Endothelial cell of umbilical vein (primary cell): ENCODE data around the gene MTRF1L. TPM values are rescaled to one million over a fixed set of nuclear protein-coding genes. Genes with fewer than 3 reads are reported as not detected.

Experiments
- BruUV-seq: library from RNA; stranded (reverse); fragments of 400-500 nt; replicated peaks from 2 replicates; lab custom pipeline; 2021; lab: Mats Ljungman, UMichigan
- CTCF ChIA-PET: fragments of 300-600, 350-600 bp; sonication (Branson Sonifier 250); formaldehyde crosslinking; loops from one replicate; lab custom pipeline; 2021; ENCODE audit warnings: antibody characterized with exemption, inconsistent platforms; lab: Charles Lee
- POLR2A ChIA-PET: fragments of 300-600, 350-600 bp; sonication (Branson Sonifier 250); formaldehyde crosslinking; loops from one replicate; lab custom pipeline; 2021; ENCODE audit warnings: antibody characterized with exemption, inconsistent platforms; lab: Charles Lee
- DNase-seq: peaks from one replicate; pipeline ENCODE4 v3.0.0-alpha.2; 2011; ENCODE audit warnings: low read depth, low spot score
- FAIRE-seq: peaks from 2 replicates; lab custom pipeline; 2011; peaks lifted over from hg19 to GRCh38; lab: Jason Lieb, UNC
- H2AFZ ChIP-seq: 2 replicates; pipeline ENCODE4 v1.6.0; 2012; ENCODE audit warnings: low read depth, low read length, control low read depth, inconsistent platforms
- H3K27ac ChIP-seq: 2 replicates; pipeline ENCODE4 v1.5.1; 2011; ENCODE audit warnings: low read depth, mild to moderate bottlenecking, control low read depth, low read length, moderate library complexity; ENCODE audit not compliant: insufficient read depth
- H3K27me3 ChIP-seq, 2 experiments: 2 replicates each; pipeline versions ENCODE4 v1.6.0 to v1.6.1; 2011; ENCODE audit warnings: low read length in 2 of 2, mixed read lengths in 1 of 2; ENCODE audit not compliant: control insufficient read depth in 2 of 2, insufficient read depth in 2 of 2
- H3K36me3 ChIP-seq, 2 experiments: 2 replicates in 1 of 2; 3 replicates in 1 of 2; pipeline ENCODE4 v1.5.1; 2011; ENCODE audit warnings: low read length in 2 of 2, mild to moderate bottlenecking in 1 of 2, moderate library complexity in 1 of 2; ENCODE audit not compliant: control insufficient read depth in 2 of 2, insufficient read depth in 2 of 2; ENCODE audit errors: extremely low read depth in 1 of 2
- H3K4me1 ChIP-seq: 3 replicates; pipeline ENCODE4 v1.5.1; 2011; ENCODE audit warnings: mild to moderate bottlenecking, low read length; ENCODE audit not compliant: control insufficient read depth, insufficient read depth; ENCODE audit errors: extremely low read depth
- H3K4me2 ChIP-seq: 2 replicates; pipeline ENCODE4 v1.6.1; 2011; ENCODE audit warnings: low read length, control low read depth, mixed read lengths; ENCODE audit not compliant: insufficient read depth
- H3K4me3 ChIP-seq, 3 experiments: fragments of 200-600 bp in 1 of 3; sonication (generic), shearing (Covaris generic) in 1 of 3; replicated peaks in 1 of 3; 2 replicates each; pipeline ENCODE4 v1.5.1; 2011 to 2016; ENCODE audit warnings: control low read depth in 3 of 3, low read length in 3 of 3, mild to moderate bottlenecking in 2 of 3, inconsistent platforms in 1 of 3, low read depth in 1 of 3, moderate library complexity in 1 of 3; ENCODE audit not compliant: insufficient read depth in 1 of 3
- H3K79me2 ChIP-seq: 2 replicates; pipeline ENCODE4 v1.6.0; 2012; ENCODE audit warnings: low read length, inconsistent platforms; ENCODE audit not compliant: control insufficient read depth, insufficient read depth
- H3K9ac ChIP-seq: replicated peaks from 2 replicates; pipeline ENCODE3; 2011; ENCODE audit warnings: low read length, control low read depth; ENCODE audit not compliant: insufficient read depth; ENCODE audit errors: extremely low read depth
- H3K9me1 ChIP-seq: replicated peaks from 3 replicates; pipeline ENCODE4 v1.6.0; 2011; ENCODE audit warnings: mild to moderate bottlenecking, low read length; ENCODE audit not compliant: control insufficient read depth, insufficient read depth; ENCODE audit errors: extremely low read depth
- H3K9me3 ChIP-seq: replicated peaks from 2 replicates; pipeline ENCODE4 v1.5.1; 2012; ENCODE audit warnings: low read length, inconsistent platforms; ENCODE audit not compliant: control insufficient read depth, insufficient read depth
- H4K20me1 ChIP-seq: replicated peaks from 2 replicates; pipeline ENCODE3; 2011; ENCODE audit warnings: mild to moderate bottlenecking, low read length; ENCODE audit not compliant: control insufficient read depth, insufficient read depth; ENCODE audit errors: extremely low read depth
- EZH2 ChIP-seq: IDR thresholded peaks from 2 replicates; pipeline ENCODE4 v1.6.1; 2012; ENCODE audit warnings: borderline replicate concordance, low read depth, mild to moderate bottlenecking, moderate library complexity, low read length, inconsistent platforms; ENCODE audit not compliant: severe bottlenecking
- FOS ChIP-seq: IDR thresholded peaks from 2 replicates; pipeline ENCODE4 v1.6.1; 2011; ENCODE audit warnings: mild to moderate bottlenecking, low read length, moderate library complexity, borderline replicate concordance; ENCODE audit not compliant: insufficient read depth
- GATA2 ChIP-seq: IDR thresholded peaks from 2 replicates; pipeline ENCODE4 v1.7.0; 2011; ENCODE audit warnings: low read depth, mild to moderate bottlenecking, moderate library complexity, mixed read lengths, low read length; ENCODE audit not compliant: insufficient read length, insufficient read depth
- JUN ChIP-seq: IDR thresholded peaks from 2 replicates; pipeline ENCODE4 v1.6.1; 2011; ENCODE audit warnings: borderline replicate concordance, low read depth; ENCODE audit not compliant: insufficient read length, insufficient read depth
- MAX ChIP-seq: IDR thresholded peaks from 2 replicates; pipeline ENCODE4 v1.6.1; 2011; ENCODE audit not compliant: insufficient read depth, insufficient read length
- MYC ChIP-seq: IDR thresholded peaks from one replicate; pipeline ENCODE4 v1.6.1; 2011; ENCODE audit warnings: mild to moderate bottlenecking, low read depth, low read length
- POLR2A ChIP-seq: IDR thresholded peaks from 2 replicates; pipeline ENCODE4 v1.6.1; 2012; ENCODE audit warnings: low read depth, mild to moderate bottlenecking, control low read depth, low read length
- POLR2AphosphoS5 ChIP-seq: IDR thresholded peaks from 2 replicates; pipeline ENCODE4 v1.6.1; 2012; ENCODE audit warnings: low read depth, mild to moderate bottlenecking, control low read depth, low read length, moderate library complexity; ENCODE audit not compliant: insufficient read depth
- dilution Hi-C: fragments of 300-500 bp; cut with MboI; formaldehyde crosslinking; loops from one replicate; pipeline ENCODE4 v1.15.0; 2019; ENCODE audit warnings: low sequenced_read_pairs; ENCODE audit not compliant: extremely low pct_ligation_motif_present
- intact Hi-C: fragments of 100-400 bp; cut with micrococcal nuclease; formaldehyde crosslinking; loops from one replicate; pipeline ENCODE4 v1.10.0; 2022
- polyA plus RNA-seq, 4 experiments: library from polyadenylated mRNA; depleted of rRNA in 3 of 4; stranded (reverse) in 3 of 4; unstranded in 1 of 4; fragments of >200 nt; gene quantifications; 2 replicates each; pipeline versions ENCODE4 v1.2.1 to v1.2.3, GENCODE V29; 2011 to 2012; ENCODE audit warnings: missing spikeins in 1 of 4
- total RNA-seq: library from RNA; stranded (reverse); gene quantifications from 2 replicates; pipeline ENCODE4 v1.2.3, GENCODE V29; 2021
- TF ChIP-seq, protein P1 (sequence below), 2 donors: IDR thresholded peaks; 1 replicate in 1 of 2; 2 replicates in 1 of 2; pipeline ENCODE4 v1.5.1; 2011; ENCODE audit warnings: low read length in 2 of 2, mild to moderate bottlenecking in 2 of 2, moderate library complexity in 2 of 2, control low read depth in 1 of 2, inconsistent platforms in 1 of 2, low read depth in 1 of 2; ENCODE audit not compliant: insufficient read depth in 1 of 2; ENCODE audit errors: extremely low read depth in 1 of 2

Gene MTRF1L
- total and polyA plus RNA-seq, 2 donors (not counting 3 experiments of a cell fraction or from before 2014, with no cell fraction given): 6.2 to 27.5 TPM

DNA sequence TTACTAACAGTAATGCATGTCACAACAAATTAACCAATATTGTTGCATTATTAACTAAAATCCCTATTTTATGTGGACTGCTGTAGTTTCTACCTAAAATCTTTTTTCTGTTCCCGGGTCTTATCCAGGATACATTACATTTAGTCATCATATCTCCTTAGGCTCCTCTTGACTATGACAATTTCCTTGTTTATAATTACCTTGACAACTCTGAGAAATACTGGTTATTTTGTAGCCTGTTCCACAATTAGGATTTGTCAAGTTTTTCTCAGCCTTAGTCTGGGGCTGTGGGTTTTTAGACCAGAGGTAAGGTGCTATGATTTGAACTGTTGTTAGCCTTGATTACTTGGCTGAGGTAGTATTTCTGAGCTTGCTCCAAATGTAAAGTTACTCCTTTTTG lies 23.4 kb downstream of the MTRF1L start:
- H3K9me3 ChIP-seq: no peaks in the 10 kb centered on the region
- H3K27ac ChIP-seq: peak overlapping the region; percentile 35
- no peaks in the 10 kb centered on the region for H3K27me3 ChIP-seq
- H3K9ac ChIP-seq: no peak overlapping the region
- POLR2A ChIA-PET: no interaction called here
- dilution Hi-C loops (no loop called here), intact Hi-C loops (no loop called here)
- no TSS peak for BruUV-seq
- TF ChIP-seq, protein P1, sequence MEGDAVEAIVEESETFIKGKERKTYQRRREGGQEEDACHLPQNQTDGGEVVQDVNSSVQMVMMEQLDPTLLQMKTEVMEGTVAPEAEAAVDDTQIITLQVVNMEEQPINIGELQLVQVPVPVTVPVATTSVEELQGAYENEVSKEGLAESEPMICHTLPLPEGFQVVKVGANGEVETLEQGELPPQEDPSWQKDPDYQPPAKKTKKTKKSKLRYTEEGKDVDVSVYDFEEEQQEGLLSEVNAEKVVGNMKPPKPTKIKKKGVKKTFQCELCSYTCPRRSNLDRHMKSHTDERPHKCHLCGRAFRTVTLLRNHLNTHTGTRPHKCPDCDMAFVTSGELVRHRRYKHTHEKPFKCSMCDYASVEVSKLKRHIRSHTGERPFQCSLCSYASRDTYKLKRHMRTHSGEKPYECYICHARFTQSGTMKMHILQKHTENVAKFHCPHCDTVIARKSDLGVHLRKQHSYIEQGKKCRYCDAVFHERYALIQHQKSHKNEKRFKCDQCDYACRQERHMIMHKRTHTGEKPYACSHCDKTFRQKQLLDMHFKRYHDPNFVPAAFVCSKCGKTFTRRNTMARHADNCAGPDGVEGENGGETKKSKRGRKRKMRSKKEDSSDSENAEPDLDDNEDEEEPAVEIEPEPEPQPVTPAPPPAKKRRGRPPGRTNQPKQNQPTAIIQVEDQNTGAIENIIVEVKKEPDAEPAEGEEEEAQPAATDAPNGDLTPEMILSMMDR (IDR thresholded peaks at IDR 0.05; ENCODE audit: extremely low read depth in 1 of 2, insufficient read depth in 1 of 2, low read depth in 1 of 2, low read length in 2 of 2): no peak
- H3K4me2 ChIP-seq: peak overlapping the region; percentile 98
- no peak for DNase-seq
- H4K20me1 ChIP-seq: no peaks in the 10 kb centered on the region
- FAIRE-seq: no peak
- peaks cover 41% of the 10 kb centered on the region for H3K4me1 ChIP-seq
- no peaks in the 10 kb centered on the region for H3K9me1 ChIP-seq
- H3K4me3 ChIP-seq: no peak overlapping the region
- peaks cover 90% of the 10 kb centered on the region for H3K79me2 ChIP-seq
- CTCF ChIA-PET: interaction anchor here (1.5 kb wide), 1 partner anchor 25 kb away, joined by 10 read pairs; no protein-coding TSS in a partner anchor
- H3K36me3 ChIP-seq: peaks cover 0 to 15% of the 10 kb centered on the region in 2 experiments
- H2AFZ ChIP-seq: no peak overlapping the region

- Histone ChIP-seq H3K4me2 (peak overlapping the region; percentile 16), H3K9me3 (no peaks in the 10 kb centered on the region), H3K9me1 (no peaks in the 10 kb centered on the region), H3K9ac (no peak overlapping the region), H3K27me3 (no peaks in the 10 kb centered on the region), H3K27ac (no peak overlapping the region), H3K4me1 (peaks cover 37% of the 10 kb centered on the region), H2AFZ (no peak overlapping the region), H3K79me2 (peaks cover 98% of the 10 kb centered on the region), H3K36me3 (peaks cover 0 to 19% of the 10 kb centered on the region in 2 experiments), H3K4me3 (no peak overlapping the region), H4K20me1 (no peaks in the 10 kb centered on the region)
- ChIA-PET CTCF (interaction anchor here (1.6 to 2.6 kb wide), 3 partner anchors 14 to 30 kb away, joined by 7 to 16 read pairs (median 9); no protein-coding TSS in a partner anchor), POLR2A (interaction anchor here (0.8 kb wide), 1 partner anchor 18 kb away, joined by 8 read pairs; no protein-coding TSS in a partner anchor)
- no TSS peak for BruUV-seq
- no peak for TF ChIP-seq GATA2
- no peak for TF ChIP-seq POLR2AphosphoS5
- no peak for TF ChIP-seq MAX
- TF ChIP-seq FOS: no peak
- no peak for TF ChIP-seq JUN
- TF ChIP-seq MYC: no peak
- no peak for TF ChIP-seq POLR2A
- TF ChIP-seq, protein P1 (IDR thresholded peaks at IDR 0.05; ENCODE audit: extremely low read depth in 1 of 2, insufficient read depth in 1 of 2, low read depth in 1 of 2, low read length in 2 of 2): no peak
- TF ChIP-seq EZH2: no peak
- no peak for FAIRE-seq
- dilution Hi-C loops (no loop called here), intact Hi-C loops (no loop called here)
- DNase-seq: peak; percentile 39
Measured at GRCh38 chr6:152978058-152978457, 24.5 kb downstream of the MTRF1L start.
